A549 (cell line): Measurements from ENCODE around the gene RAB3B.
A peak's percentile ranks its signal among the peaks of the same experiment; 100 is the strongest.

Experiments
- CTCF ChIP-seq: fragments of >200 bp; sonication (Bioruptor Twin); formaldehyde crosslinking; IDR thresholded peaks from 3 replicates; pipeline ENCODE4 v1.5.1; 2016
- JUN ChIP-seq, 2 experiments: fragments of >200 bp; sonication (Bioruptor Twin); formaldehyde crosslinking; IDR thresholded peaks; 2 replicates in 1 of 2; 3 replicates in 1 of 2; pipeline ENCODE4 v1.6.1; 2016 to 2017
- KDM1A ChIP-seq: fragments of 200-600 bp; sonication (generic); IDR thresholded peaks from 2 replicates; pipeline ENCODE4 v1.6.1; 2016; ENCODE audit warnings: low read depth, mild to moderate bottlenecking
- POLR2A ChIP-seq: IDR thresholded peaks from 2 replicates; pipeline ENCODE4 v1.6.1; 2012; ENCODE audit warnings: mild to moderate bottlenecking, low read length
- ZC3H11A ChIP-seq: fragments of 450-650 bp; IDR thresholded peaks from 2 replicates; pipeline ENCODE4 v1.6.1; 2014; ENCODE audit warnings: antibody characterized with exemption, mild to moderate bottlenecking

GRCh38 chr1:51969038-51969705 is 21.3 kb downstream of the RAB3B start:
- no peak for TF ChIP-seq KDM1A
- TF ChIP-seq JUN (IDR thresholded peaks at IDR 0.05): 0 out of 5 replicates have a peak, but pooled peaks of 1 of the 2 experiments have one; percentile 31
- no peak for TF ChIP-seq POLR2A
- no peak for TF ChIP-seq CTCF
- TF ChIP-seq ZC3H11A: no peak
